Measurements from ENCODE around the gene OXSR1.
"Not testable (repeated sequence)": the region's sequence is repeated elsewhere in the genome, so short reads cannot be mapped to it uniquely, and the experiment has no call there.

The OXSR1 gene

GRCh38 chr3:38146504-38146903 is 18.8 kb upstream of the OXSR1 start:
- DNase-seq, result no peak

GRCh38 chr3:38147421-38147820 is 17.9 kb upstream of the OXSR1 start:
- no peak for DNase-seq

DNA sequence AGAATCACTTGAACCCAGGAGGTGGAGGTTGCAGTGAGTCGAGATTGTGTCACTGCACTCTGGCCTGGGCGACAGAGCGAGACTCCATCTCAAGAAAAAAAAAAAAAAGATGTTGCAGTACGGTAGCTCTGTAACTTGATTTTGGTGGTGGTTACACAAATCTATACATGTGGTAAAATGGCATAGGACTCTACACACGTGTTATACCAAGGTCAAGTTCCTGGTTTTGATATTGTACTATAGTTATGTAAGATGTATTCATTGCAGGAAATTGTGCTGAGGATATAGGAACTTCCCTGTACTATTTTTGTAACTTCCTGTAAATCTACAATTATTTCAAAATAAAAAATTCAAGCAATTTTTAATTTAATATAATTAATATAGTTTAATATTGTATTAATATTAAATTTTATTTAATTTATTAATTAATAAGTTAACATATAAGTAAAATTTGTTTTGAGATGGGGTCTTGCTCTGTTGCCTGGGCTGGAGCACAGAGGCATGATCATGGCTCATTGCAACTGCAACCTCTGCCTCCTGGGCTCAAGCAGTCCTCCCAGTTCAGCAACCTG is 16.9 kb upstream of the OXSR1 start:
- DNase-seq, result peak; percentile 1

GRCh38 chr3:38149708-38150107 is 15.6 kb upstream of the OXSR1 start:
- no peak for DNase-seq

GRCh38 chr3:38150780-38151528 is 14.4 kb upstream of the OXSR1 start:
- no peak for DNase-seq

DNA sequence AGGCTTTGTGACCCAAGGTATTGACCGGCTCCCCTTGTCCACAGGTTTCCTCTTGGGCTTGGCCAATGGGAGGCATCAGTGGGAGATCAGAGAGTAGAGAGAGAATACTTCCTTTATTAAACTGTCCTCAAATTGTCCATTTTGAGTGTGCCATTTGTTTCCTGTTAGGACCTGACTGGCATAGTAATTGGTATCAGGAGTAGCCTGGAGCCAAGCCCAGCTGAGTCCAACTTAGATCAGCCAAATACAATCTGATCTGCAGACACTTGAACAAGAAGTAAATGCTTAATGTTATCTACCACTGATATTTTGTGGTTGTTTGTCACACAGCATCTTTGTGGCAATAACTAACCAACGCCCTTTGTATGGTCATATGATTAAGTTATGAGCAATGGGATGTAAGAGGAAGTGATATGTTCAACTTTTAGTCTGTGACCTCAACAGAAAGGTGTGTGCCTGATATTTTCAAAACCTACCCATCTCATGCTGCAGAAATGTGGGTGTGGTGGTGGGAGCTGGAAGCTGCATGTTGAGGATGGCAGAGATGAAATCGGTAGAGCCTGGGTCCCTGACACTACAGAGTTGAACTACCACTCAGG is 13.6 kb upstream of the OXSR1 start:
- DNase-seq, result no peak

GRCh38 chr3:38152609-38153008 is 12.7 kb upstream of the OXSR1 start:
- no peak for DNase-seq

- no peak for DNase-seq
Measured at GRCh38 chr3:38153221-38153620, 12.1 kb upstream of the OXSR1 start.

GRCh38 chr3:38154033-38154494 is 11.3 kb upstream of the OXSR1 start:
- no peak for DNase-seq

DNA sequence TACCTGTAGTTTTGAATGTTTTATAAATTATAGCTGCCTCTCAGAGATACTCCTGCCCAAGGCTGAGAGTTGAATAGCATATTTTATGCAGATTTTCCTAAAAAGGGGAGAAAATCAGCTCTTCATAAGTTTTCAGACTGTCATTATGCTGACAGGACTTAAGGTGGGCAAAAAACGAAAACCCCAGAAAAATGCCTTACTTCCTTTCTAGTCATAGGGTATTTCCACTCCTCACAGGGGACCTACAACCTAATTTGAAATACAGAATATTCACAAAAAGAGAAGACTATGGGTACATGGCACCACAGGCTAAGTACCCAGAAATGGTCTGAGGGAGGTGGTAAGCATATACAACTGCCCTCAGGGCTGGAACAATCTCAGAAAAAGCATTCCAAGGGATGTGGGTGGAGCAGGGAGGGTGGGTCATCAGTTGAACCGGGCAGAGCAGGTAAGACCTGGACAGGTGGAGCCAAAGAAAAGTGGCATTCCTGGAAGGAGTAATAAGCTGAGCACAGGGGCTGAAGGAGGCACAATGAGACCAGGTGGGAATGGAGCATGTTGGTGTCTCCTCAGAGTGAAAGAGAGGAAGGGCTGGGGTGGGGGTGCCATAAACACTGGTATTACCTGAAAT is 10.6 kb upstream of the OXSR1 start:
- no peak for DNase-seq

DNA sequence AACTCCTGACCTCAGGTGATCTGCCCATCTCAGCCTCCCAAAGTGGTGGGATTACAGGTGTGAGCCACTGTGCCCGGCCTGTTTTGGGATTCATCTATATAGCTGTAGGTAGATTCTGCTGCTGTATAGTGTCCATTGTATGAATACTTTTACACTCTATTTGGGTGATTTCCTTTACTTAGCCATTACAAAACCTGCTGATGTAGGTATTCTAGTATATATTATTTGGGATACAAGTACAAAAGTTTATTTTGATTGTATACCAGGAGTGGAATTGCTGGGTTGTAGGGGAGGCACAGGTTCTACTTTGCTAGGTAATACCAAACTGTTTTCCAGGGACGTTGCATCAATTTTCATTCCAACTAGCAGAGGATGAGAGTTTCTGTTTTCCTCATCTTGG is 9.5 kb upstream of the OXSR1 start:
- DNase-seq, result no peak

DNA sequence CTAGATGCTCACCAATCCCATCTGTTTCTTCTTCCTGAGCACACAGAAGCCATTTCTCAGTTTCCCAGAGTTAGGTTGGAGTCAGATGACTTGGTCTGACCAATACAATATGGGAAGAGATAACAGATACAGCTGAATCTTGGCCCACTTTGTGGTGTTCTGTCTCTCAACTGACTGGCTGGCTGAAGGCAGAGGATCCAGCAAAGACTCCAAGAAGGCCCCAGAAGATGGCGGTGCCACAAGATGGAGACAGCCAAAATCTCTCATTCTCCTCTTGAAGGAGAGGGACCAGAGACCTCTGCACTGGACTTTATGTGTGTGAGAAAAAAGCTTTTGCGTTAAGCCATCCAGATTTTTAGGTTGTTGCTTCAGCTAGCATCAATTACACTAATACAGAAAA is 8.2 kb upstream of the OXSR1 start:
- no peak for DNase-seq

- no peak for DNase-seq
Measured at GRCh38 chr3:38157595-38157994, 7.7 kb upstream of the OXSR1 start.

DNA sequence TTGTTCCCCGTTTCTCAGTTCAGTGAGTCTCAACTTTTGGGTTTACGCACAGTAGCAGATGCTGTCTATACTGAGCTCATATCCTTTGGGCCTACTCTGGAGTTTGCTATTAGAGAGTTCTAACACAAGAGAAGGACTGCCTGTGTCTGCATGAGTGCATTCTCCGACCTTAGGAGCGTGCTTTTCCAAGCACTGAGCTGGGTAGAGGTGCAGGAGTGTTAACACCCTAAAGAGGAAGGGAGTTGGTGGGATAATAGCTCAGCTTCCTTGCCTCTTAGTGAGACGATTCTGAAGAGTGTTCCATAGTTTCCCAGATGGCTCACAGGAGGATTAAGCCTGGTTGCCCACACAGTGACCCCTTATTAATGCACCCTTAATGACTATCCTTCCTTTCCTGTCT is 6.9 kb upstream of the OXSR1 start:
- DNase-seq, result no peak

- DNase-seq, result not testable (repeated sequence)
Measured at GRCh38 chr3:38160704-38161103, 4.6 kb upstream of the OXSR1 start.

DNA sequence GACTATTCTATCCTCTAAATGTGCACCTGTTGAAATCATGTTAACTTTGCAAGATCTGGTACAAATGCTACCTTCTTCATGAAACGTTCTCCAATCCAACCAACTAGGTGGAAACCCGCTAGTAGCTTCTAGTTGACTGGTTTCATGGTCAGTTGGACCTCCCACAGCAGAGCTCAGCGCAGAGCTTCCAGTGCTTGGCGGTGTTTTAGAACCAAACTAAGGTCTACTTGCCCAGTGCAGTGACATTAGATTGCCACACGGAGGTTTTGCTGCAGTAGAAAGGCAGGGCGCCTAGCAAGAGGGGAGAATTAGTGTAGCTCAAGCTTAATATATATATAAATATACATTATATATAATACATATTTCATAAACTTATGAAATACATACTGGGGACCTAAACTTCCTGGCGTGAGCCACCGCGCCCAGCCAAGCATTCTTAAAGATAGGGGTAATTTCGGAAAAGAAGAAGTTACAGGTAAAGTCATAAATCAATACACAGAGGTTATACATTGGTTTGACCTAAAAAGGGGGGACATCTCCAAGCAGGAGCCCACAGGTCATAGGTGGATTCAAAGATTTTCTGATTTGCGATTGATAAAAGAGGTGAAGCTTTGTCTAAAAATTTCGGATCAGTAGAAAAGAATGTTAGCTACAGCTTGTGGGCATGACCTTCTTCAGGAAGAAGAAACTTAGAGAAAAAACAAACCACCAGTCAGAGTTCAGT is 2.1 kb upstream of the OXSR1 start:
- DNase-seq, result no peak

DNA sequence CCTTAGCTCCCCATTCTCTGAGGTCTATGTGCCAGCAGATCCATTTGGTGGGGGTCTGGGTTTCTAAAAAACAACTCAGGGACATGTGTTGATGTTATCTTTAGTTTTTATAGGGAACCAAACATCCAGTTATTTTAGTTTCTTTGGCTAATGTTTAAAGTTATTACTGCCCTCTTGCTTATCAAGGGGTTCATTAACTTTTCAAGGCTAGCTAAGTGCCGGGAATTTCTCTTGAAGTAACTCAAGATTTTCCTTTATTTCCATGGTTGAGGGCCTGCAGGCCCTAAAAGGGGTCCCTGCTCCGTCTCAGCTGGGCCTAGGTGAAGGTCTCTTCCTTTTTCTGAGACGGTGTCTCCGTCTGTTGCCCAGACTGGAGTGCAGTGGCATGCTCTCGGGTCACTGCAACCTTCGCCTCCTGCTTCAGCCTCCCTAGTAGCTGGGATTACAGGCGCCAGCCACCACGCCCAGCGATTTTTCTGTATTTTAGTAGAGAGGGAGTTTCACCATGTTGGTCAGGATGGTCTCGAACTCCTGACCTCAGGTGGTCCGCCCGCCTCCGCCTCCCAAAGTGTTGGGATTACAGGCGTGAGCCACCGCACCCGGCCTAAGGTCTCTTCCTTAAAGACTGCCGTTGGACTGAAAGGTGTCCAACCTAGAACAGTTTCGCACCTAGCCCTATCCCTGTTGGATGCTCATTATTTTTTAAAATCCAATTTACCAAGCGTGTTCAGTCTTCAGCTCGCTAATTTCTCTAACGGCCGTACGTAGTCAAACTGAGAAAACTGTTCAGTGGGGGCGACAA is 1.3 kb upstream of the OXSR1 start:
- no peak for DNase-seq

- DNase-seq, result no peak
Measured at GRCh38 chr3:38164643-38164951, 740 bp upstream of the OXSR1 start.

DNA sequence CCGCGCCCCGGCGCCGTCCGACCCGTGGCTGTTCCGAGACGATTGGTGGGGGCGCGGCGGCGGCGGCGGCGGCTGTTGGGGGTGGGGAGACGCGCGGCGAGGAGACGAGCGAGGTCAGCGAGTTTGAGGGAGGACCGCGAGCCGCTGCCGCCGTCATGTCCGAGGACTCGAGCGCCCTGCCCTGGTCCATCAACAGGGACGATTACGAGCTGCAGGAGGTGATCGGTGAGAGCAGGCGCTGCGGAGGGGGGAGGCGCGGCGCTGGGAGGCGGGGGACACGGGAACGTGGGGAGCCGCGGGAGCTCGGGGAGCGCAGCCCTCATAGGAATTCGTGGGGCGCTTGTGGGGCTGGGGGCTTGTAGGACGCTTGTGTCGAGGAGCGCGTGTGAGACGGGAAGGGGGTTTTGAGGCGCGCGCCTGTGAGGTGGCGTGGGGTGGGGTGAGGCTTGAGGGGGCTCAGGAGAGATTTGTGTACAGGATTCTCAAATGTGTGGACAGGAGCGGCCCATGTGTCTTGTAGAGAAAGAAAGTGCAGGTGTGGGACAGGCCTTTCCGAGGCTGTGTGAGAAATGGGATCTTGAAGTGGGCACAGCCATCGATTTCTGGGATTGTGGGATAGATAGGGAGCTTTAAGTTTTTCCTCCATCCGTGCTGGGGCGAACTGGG is 518 bp downstream of the OXSR1 start:
- no peak for DNase-seq

GRCh38 chr3:38167591-38167990 is 2.3 kb downstream of the OXSR1 start:
- DNase-seq, result no peak

DNA sequence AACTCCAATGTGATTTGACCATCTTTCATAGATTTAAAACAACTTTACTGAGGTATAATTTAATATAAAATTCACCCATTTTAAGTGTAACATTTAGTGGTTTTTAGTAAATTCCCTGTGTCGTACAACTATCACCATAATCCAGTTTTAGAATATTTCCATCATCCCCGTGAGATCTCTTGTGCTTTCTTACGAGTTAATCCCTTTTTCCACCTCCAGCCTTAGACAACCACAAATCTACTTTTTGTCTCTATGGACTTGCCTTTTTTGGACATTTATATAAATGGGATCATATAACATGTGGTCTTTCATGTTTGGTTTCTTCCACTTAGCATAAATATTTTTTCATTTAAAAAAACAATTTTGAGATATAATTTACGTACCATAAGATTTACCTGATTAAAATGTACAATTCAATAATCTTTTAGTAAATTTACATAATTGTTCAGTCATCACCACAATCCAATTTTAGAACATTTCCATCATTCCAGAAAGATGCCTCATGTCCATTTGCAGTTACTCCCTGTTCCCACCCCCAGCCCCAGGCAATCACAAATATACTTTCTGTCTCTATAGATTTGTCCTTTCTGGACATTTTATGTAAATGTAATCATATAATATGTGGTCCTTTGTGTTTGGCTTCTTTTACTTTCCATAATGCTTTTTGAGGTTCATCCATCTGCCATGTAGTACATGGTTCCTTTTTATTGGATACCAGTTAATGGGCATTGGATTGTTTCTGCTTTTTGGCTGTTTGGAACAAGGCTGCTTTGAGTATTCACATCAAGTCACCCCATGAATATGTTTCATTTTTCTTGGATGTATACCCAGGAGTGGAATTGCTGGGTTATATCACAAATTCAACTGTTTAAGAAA is 3.1 kb downstream of the OXSR1 start:
- DNase-seq, result no peak
